Measurements from ENCODE around the gene SLC50A1. TPM values are rescaled to one million over a fixed set of nuclear protein-coding genes. Genes with fewer than 3 reads are reported as not detected.

Gene SLC50A1
- total and polyA plus RNA-seq, 2 of the 8 experiments (the other 6 are each of a cell fraction or from before 2014, with no cell fraction given), result 36.5 to 90.8 TPM

GRCh38 chr1:155093911-155094621 lies 41.6 kb upstream of the SLC50A1 start (continued):
- TF ChIP-seq CHD7 (IDR thresholded peaks at IDR 0.05; ENCODE audit: insufficient replicate concordance, low read length) (no peak), SIN3A (conservative IDR thresholded peaks at IDR 0.05 in 1 of 2, IDR thresholded peaks at IDR 0.05 in 1 of 2; ENCODE audit: low read depth in 1 of 2, low read length in 2 of 2) (no peak), SP2 (IDR thresholded peaks at IDR 0.05; ENCODE audit: low read length) (no peak), CTCF (IDR thresholded peaks at IDR 0.05; ENCODE audit: control extremely low read depth in 1 of 3, insufficient read depth in 1 of 3, low read depth in 1 of 3, low read length in 3 of 3) (peak in 2 of 3 experiments; percentile 57 to 70; a peak in 3 of 4 replicates), TEAD4 (IDR thresholded peaks at IDR 0.05; ENCODE audit: low read depth, low read length) (no peak), JUND (IDR thresholded peaks at IDR 0.05; ENCODE audit: low read length) (no peak), POLR2AphosphoS5 (IDR thresholded peaks at IDR 0.05; ENCODE audit: low read depth, low read length) (no peak)
